HG03558 (cell line): Measurements from ENCODE around the gene PTCD2.

ENCODE experiments used
- ATAC-seq: cut with Tn5 transposase; IDR thresholded peaks from one replicate; pipeline ENCODE4 v1.9.1; 2021; ENCODE audit warnings: moderate number of reproducible peaks; ENCODE audit not compliant: unreplicated experiment; ENCODE audit errors: extremely low read depth

The PTCD2 gene

DNA sequence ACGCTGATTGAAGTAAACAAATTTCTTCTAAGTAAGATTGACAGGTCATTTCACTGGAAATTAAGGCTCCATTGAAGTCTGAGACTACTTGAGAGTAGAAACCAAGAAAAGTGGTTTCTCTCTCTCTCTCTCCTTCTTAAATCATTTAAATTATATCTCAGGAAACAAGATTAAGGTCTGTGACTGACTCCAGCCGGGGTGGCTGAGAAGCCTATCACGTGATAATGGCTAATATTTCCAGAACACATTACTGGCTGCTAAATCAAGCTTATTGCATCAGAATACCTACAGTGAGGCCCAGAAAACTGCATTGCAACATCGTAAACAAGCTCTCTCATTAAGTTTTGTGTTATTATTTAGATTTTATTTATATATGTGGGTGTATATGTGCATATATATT lies 88.4 kb downstream of the PTCD2 start:
- no peak for ATAC-seq

DNA sequence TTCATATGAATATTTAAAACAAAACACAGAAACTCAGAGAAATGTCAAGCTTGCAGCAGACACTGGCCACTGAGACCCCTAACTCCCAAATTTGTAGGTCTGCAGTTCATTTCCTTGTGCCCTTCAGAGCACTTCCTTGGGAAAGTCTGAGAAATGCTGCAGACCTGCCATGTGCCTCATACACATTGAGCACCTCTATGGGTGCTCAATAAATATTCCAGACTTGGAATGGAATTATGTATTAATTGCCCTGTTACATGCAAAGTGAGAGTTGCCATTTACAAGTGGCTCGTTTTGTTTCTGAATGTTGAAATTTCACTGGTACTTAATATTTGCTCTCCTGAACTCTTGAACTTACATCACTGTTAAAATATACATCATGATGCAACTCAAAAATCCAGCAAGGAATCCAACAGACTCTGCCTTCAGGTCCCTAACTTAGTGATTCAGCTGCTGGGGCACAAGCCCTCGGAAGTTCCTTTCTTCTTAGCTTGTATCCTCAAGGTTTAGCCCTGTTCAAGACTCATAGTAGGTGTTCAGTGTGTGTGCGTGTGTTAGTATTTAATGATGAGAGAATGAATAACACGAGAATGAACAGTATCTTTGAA lies 90.6 kb downstream of the PTCD2 start:
- ATAC-seq = no peak

DNA sequence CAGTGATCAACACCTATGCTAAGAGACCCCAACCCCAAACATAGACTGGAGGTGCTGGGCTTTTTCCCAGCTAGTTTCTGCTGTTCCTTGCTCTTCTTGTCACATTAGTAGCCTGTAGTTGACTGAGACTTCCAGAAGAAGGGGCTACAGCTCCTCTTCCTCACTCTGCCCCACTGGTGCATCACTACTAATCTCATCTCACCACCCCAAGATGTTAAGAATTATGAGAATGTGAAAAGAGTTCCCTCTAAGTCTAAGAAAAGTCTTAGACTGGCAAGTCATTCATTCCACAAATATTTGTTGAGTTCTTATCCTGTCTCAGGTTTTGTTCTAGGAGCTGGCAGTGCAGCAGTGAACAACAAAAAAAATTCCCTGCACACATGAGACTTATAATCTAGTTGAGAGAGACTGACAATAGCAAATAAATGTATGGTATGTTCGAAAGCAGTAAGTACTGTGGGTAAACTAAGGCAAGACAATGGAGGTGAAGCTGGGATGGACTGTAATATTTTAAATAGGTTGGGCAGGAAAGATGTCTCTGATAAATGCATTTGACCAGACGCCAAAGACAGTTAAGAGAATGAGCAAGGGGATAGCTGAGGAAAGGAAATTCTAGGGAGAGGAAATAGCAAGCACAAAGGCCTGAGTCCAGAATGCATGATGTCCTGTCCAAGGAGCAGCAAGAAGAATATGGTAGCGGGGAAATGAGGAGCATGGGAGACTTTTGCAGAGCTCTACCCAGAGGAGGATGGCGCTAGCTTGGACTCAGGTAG lies 92.3 kb downstream of the PTCD2 start:
- ATAC-seq = no peak

DNA sequence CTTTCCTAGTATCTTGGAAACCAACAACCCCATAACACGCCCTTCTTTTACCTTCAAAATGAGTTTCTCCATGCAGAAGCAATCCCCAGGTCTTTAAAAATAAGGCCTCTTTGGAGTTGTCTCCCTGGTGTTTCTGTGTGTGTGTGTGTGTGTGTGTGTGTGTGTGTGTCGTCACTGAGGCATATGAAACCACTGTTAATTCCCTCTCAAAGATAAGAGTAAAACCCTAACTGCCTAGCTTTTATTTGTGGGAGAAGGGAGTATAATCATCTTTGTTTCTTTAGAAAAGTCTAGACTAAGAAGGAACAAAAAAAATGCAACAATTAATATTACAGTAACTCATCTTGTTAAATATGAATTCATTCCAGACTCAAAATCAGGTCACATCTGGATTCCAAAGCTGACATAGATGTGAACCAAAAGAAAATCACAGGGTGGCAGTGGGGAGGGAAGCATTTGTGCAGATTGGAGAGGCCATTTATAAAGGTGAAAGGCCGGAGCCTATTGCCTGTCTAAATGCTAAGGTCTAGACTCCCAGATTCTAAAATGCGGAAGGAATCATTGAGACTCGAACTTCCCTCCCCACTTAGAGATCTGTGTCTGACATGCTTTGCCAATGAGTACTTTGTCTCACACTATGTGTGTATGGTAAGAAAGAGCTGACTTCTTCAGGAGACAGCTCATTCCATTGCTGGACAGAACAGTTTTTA lies 95.6 kb downstream of the PTCD2 start:
- no peak for ATAC-seq

DNA sequence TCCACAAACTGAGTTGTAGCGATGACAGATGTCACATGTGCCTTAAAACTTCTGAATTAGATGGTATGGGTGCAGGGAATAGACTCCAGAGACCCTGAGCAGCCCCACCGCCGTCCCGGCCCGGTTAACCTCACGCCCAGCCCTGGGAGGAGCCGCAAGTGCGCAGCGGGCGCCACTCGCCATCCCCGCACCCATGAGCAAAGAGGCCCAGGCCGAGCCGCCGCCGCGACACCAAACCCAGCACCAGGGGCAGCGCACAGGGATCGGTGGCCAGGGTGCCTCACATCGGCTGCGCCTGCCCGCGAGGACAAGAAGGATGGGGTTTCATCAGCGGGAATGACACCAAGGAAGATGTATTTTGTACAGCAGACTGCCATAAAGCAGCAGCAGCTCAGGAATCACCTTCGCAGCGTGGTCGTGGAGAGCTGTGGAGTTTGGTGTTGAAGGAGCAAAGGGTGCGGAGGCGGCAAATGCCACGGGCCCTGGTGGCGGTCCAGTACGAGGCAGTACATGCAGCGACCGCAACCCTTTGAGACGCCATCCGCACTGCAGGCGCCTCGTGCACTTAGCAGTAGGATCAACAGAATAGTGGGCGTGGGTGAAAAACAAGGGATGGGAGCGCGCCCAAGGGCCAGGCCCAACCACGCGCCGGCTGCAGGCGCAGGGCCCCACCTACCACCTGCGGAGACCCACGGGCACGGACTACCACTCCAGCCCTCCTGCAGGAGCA lies 97.3 kb downstream of the PTCD2 start:
- no peak for ATAC-seq
